NCI-H2227 (cell line): ENCODE measurements around the gene GNPTAB.
"Not testable (repeated sequence)": the region's sequence is repeated elsewhere in the genome, so short reads cannot be mapped to it uniquely, and the experiment has no call there.

Source experiments
- DNase-seq: peaks from one replicate; lab custom pipeline; 2025; ENCODE audit not compliant: unreplicated experiment; lab: John Stamatoyannopoulos, UW

Gene GNPTAB

DNA sequence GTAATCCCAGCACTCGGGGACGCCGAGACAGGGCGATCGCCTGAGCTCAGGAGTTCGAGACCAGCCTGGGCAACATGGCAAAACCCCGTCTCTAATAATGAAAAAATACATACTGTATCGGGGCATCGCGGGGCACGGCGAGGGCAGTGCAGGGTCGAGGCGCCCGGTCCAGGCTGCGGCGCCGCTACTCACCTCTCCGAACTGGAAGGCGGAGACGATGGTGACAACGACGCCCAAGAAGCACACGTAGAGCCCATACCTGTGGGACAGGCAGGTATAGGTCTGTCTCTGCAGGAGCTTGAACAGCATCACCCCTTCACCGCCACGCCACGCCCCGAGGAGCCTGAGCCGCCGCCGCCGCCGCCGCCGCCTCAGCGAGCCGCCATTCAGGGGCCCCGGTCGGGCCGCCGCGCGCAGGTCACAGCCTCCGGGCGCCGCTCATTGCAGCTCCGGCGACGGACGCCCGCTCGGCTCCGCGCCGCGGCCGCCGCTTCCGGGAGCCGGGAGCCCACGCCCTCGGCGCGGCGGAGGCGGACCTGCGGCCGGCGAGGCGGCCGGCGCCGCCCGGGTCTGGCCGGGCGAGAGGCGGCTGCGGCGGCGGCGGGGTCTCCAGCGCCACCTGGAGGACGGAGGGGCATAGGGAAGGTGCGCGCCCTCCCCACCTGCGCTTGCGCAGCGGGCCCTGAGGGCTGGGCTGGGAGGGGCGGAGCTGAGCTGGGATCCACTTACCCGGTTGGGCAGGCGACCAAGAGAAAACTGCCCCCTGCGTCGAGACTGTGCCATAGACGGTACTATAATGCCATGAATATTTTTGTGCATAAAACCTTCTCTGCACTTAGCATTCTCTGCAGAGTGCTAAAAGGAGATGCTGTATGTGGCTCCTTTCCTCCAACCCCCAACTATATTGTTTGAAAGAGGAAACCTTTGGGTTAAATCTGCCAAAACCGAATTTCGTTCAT lies at the start of gene GNPTAB:
GNPTAB (minus strand) TSS at position 593 of the 959 bp plus-strand sequence; CDS start at position 309, 284 bp downstream.
- DNase-seq: peak; percentile 94

DNA sequence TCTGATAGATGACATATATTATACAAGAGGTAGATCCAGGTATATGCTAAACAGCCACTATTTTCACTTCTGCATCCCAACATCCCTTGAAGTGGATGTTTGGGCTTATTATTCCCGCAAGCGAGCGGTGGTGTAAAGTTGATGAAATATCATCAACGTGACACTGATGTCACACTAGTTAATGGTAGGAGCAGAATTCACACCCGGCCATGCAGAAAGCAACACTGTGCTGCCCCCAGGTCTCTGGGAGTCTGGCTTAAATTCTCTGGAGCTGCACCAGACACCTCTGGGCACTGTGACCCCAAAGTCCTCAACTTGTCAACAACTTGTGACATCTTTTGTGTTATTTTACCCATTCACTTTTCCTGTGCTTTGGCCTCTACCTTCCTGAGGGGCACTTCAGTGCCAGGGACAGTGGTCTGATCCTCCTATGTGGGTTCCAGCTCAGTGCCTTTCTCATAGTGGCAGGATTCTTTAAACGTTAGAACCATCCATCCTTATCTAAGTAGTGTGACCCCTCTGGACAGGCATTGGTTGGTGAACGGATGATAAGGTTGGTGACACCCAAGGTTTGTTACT lies 47.6 kb upstream of the GNPTAB start:
- no peak for DNase-seq

- DNase-seq: no peak
These were observed 47.1 kb upstream of the GNPTAB start for GRCh38 chr12:101877806-101878242.

DNA sequence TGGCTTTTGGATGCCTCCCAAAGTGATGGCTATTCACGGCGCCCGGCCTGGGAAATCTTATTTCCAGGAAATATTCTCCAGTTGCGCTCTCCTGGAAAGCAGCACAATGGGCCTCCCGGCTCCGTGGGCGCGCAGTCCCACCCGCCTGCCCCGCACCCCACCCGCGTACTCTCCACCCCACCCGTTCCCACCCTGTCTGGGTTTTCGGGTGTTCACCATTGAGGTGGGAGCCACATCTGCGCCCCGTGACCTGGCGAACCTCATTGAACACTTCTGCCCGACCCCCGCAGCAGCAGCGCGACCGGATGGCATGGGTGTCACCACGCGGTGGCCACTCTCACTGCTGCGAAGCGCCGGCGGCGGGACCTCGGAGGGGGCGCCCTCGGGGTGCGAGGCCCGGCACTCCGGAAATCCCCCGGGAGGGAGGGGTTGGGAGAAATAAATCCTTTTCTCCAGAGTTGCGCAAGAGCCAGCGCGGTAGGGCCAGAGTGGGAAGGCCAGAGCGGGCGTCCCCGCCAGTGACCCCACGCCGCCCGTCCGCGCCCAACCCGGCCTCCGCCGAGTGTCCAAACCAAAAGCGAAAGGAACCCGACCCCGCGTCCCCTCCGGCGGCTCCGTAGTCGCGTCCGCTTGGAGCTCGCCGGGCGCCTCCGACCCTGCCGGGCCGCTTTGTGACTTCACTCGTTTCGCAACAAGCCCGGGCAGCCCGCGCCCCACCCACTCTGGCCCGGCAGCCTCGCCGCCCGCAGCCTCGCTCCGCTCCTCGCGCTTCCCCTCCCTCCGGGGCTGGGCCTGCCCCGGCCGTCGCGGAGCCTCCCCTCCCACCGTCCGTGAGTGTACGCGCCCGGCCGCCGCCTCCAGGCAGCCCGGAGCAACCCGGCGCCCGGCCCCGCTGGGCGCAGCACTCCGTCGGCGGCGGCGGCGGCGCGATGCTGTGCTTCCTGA lies 46.4 kb upstream of the GNPTAB start, which contains the start of gene DRAM1:
DRAM1 (plus strand) TSS at position 720 of the 945 bp plus-strand sequence; CDS start at position 930, 210 bp downstream.
- peak; percentile 74 for DNase-seq

DNA sequence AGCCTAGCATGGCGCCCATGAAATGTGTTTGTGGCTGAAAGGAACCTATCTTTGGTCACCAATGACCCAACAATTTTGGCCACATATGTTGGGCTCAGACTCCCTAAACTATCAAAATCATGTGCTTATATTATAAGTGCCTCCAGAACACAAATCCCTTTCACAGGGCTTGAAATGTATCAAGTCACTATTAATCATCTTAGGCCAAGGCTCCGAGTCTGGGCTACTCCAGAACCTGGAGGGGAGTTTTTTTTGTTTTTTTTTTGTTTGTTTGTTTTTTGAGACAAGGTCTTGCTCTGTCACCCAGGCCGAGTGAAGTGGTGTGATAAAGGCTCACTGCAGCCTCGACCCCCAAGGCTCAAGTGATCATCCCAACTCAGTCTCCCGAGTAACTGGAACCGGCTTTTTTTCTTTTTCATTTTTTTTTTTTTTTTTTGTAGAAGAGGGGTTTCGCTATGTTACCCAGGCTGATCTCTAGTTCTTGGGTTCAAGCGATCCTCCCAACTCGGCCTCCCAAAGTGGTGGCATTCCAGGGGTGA lies 45.6 kb upstream of the GNPTAB start:
- DNase-seq: no peak

GRCh38 chr12:101875162-101875561 lies 44.4 kb upstream of the GNPTAB start:
- no peak for DNase-seq

GRCh38 chr12:101870925-101871324 lies 40.2 kb upstream of the GNPTAB start:
- no peak for DNase-seq

- not testable (repeated sequence) for DNase-seq
These were observed 36.9 kb upstream of the GNPTAB start for GRCh38 chr12:101867619-101868018.

DNA sequence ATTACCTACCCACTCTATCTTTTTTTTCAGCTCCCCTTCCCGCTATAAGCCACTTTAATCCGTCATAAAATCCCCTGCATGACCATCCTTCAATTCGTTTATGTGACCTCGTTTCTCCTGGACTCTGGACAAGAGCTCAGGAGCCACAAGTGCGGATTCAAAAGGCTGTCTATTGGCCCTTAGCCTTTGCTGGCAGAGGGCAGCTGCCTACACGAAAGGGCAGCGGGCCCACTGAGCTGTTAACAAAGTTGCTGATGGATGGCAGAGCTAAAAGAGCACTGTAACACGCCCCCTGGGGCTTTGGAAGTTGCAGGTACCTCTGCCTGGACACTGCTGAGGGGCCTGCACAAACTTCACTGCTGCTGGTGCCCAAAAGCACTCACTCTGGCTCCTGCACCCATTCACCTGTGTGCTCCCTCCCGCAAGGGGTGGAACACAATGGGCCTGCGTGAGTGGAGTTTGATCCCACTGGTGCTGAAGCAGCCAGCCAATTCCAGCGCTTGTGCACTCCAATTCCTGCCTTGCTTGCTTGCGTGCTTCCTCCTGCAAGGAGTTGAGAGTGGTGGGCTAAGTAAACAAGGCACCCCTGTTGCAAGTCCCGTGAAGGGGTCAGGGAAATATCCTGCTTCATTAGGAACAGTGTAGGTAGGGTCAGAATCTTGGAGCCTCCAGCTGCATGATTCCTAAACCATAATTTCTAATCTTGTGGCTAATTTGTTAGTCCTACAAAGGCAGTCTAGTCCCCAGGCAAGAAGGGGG lies 36.0 kb upstream of the GNPTAB start:
- DNase-seq: no peak

DNA sequence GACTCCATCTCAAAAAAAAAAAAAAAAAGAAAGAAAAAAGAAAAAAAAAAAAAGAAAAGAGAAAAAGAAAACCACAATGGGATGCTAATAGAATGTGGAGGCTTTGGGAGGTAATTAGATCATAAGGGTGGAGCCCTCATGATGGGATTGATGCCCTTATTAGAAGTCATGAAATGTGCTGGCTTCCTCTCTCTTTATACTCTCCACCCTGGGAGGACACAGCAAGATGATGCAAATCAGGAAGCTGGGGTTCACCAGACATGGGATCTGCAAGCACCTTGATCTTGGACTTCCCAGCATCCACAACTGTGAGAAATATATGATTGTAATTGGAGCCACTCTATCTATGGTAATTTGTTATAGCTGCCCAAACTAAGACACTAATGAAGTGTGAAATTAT lies 33.2 kb upstream of the GNPTAB start:
- DNase-seq: no peak

- no peak for DNase-seq
These were observed 31.5 kb upstream of the GNPTAB start for GRCh38 chr12:101862245-101862644.

DNA sequence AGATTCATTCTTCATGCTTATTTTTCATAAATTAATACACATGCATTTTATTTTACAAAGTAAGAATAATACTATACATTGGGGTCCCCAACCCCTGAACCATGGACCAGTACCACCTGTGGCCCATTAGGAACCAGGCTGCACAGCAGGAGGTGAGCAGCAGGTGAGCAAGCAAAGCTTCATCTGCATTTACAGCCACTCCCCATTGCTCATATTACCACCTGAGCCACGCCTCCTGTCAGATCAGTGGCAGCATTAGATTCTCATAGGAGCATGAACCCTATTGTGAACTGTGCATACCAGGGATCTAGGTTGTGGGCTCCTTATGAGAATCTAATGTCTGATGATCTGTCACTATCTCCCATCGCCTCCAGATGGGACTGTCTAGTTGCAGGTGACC lies 30.9 kb upstream of the GNPTAB start:
- DNase-seq: not testable (repeated sequence)

DNA sequence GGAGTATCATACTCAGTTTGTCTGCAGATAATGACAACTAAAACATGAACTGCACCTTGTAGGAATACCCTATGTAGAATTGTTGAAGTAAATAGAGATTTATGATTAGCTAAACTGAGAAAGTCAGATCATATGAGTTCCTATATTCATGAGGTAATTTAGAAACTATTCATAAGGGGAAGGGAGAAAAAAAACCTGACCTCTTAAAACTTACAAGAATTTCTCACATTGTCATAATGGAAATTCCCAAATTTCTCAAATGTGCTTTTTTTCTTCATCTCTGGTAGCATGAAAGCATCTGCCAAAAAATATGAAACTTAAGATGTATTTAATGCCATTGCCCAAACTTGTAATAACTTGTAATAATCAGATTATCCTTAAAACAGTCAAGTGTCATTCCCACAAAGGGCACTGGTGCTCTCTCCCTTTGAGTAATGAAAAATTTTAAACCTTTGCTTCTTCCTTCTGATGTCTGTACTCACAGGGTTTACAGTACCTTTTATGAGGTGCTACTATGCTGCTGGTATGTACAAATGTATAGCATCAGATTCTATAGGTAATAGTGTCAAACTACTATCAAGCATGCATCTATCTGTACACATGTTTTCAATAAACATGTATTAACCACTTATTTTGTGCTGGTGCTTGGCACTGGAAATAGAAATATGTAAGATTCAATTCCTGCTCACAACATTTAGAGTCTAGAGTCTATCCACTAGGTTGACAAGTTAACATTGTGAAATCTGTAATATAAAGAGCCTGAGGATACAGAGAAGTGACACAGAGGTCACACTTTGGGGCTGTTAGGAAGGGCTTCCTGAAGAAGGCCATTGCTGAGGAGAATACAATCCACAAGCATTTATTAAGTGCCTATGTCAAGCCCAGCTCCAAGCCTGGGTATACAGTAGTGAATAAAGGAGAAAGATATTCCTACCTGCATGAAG lies 29.2 kb upstream of the GNPTAB start:
- no peak for DNase-seq

GRCh38 chr12:101858361-101858760 lies 27.6 kb upstream of the GNPTAB start:
- no peak for DNase-seq

DNA sequence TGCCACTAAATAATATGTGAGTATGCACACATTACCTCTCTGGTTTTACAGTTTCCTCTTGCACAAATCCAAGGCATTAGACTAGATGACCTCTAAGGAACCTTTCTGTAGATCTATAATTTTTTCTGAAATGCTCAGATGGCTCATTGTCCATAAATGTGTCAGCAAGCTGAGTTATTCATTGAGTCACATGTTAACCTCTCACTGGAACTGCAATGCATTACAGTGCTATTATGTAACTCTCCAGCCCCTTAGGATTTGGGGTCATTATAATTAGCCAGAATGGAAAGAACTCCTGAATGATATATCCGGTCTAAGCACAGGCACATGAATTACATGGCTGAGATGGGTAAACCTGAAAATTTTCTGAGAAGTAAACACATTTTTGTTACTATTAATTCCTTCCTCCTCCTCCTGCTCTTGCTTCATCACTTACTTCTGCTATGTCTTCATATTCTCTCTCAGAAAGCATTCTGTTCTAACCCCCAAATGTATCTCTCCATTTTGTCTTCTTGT lies 26.3 kb upstream of the GNPTAB start:
- DNase-seq: peak; percentile 42

DNA sequence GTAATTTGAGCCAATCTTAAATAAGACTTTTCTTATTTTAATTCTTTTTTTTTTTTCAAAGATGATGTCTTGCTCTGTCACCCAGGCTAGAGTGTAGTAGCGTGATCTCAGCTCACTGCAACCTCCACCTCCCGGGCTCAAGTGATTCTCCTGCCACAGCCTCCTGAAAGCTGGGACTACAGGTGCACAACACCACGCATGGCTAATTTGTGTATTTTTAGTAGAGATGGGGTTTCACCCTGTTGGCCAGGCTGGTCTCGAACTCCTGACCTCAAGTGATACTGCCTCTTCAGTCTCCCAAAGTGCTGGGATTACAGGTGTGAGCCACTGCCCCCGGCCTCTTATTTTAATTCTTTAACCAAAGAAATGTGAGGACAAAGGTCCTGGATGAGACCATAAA lies 25.9 kb upstream of the GNPTAB start:
- DNase-seq: not testable (repeated sequence)

- no peak for DNase-seq
These were observed 25.2 kb upstream of the GNPTAB start for GRCh38 chr12:101855976-101856375.

DNA sequence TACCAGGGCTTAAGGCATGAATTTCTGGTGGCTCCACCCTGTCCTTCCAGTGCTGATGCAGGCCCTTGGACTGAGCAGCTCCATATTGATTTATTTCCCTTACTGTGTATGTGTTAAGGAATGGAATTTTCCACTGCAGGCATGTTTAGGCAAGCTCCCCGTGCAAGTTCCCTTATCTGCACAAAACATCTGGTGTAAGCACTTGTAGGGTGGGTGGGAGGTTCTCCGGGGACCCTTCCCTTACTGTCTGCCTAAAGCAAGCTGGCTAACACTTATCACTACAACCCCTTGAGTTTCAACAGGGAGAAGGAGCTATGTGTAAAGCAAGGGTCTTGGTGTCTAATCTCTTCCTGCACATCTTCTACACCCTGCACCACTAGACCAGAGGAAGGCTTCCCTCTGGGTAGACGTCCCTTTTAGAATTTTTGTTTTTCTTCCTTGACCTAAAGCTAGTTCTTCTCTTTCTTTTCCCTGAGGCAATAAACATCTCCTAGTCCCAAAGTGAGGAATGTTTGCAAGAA lies 24.7 kb upstream of the GNPTAB start:
- no peak for DNase-seq
